K562 (cell line): ENCODE data around the gene MYO15B. TPM values are rescaled to one million over a fixed set of nuclear protein-coding genes. Genes with fewer than 3 reads are reported as not detected.
A peak's percentile ranks its signal among the peaks of the same experiment; 100 is the strongest.

Experiments
- ATAC-seq: fragments of 200-7000 bp; cut with Tn5 transposase; 3 replicates; pipeline ENCODE4 v1.9.1; 2020; ENCODE audit warnings: moderate library complexity
- BruUV-seq: library from RNA; stranded (reverse); fragments of 400-500 nt; replicated peaks from 2 replicates; lab custom pipeline; 2021; lab: Mats Ljungman, UMichigan
- CTCF ChIA-PET: fragments of 300-600 bp; formaldehyde crosslinking; extraction: SDS; loops from one replicate; lab custom pipeline; 2021; ENCODE audit warnings: low intra/inter-chr PET ratio; lab: Yijun Ruan, JAX
- POLR2A ChIA-PET: fragments of 300-600, 350-650 bp; sonication (Branson Sonifier 250); formaldehyde crosslinking; extraction: SDS; loops from one replicate; lab custom pipeline; 2021; ENCODE audit warnings: antibody characterized with exemption, inconsistent platforms; lab: Yijun Ruan, JAX
- DNase-seq, 4 experiments: peaks; one replicate each; pipeline versions ENCODE4 v3.0.0 to v3.0.0-alpha.2; 2011 to 2018; ENCODE audit warnings: low spot score in 3 of 4, mixed read lengths in 3 of 4; ENCODE audit errors: extremely low read depth in 1 of 4
- FAIRE-seq: peaks from 2 replicates; lab custom pipeline; 2011; peaks lifted over from hg19 to GRCh38; lab: Jason Lieb, UNC
- H2AFZ ChIP-seq: 2 replicates; pipeline ENCODE4 v1.6.0; 2011; ENCODE audit warnings: low read depth, low read length, control low read depth, inconsistent platforms
- H3K27ac ChIP-seq: fragments of 200-600 bp; 3 replicates; pipeline ENCODE4 v1.8.0; 2011; ENCODE audit warnings: low read depth, mild to moderate bottlenecking, control low read depth, inconsistent platforms, low read length, moderate library complexity, mixed read lengths; ENCODE audit errors: extremely low read depth
- H3K27me3 ChIP-seq, 2 experiments: fragments of 300-600 bp in 1 of 2; 2 replicates in 1 of 2; 3 replicates in 1 of 2; pipeline versions ENCODE4 v1.6.0 to v1.8.0; 2011; ENCODE audit warnings: inconsistent platforms in 2 of 2, low read length in 2 of 2, mild to moderate bottlenecking in 1 of 2, mixed read lengths in 1 of 2, moderate library complexity in 1 of 2; ENCODE audit not compliant: control insufficient read depth in 2 of 2, insufficient read depth in 2 of 2
- H3K36me3 ChIP-seq: fragments of 300-600 bp; 3 replicates; pipeline ENCODE4 v1.8.0; 2011; ENCODE audit warnings: mild to moderate bottlenecking, low read length, inconsistent platforms; ENCODE audit not compliant: control insufficient read depth, insufficient read depth
- H3K4me1 ChIP-seq, 2 experiments: fragments of 200-600 bp in 1 of 2; replicated peaks in 1 of 2; 2 replicates in 1 of 2; 3 replicates in 1 of 2; pipeline versions ENCODE4 v1.5.1 to v1.8.0; 2011; ENCODE audit warnings: inconsistent platforms in 2 of 2, low read length in 2 of 2, mild to moderate bottlenecking in 1 of 2, mixed read lengths in 1 of 2, moderate library complexity in 1 of 2; ENCODE audit not compliant: control insufficient read depth in 2 of 2, insufficient read depth in 2 of 2
- H3K4me2 ChIP-seq: 2 replicates; pipeline ENCODE4 v1.6.1; 2011; ENCODE audit warnings: low read length, control low read depth, inconsistent platforms, mixed read lengths; ENCODE audit not compliant: insufficient read depth
- H3K4me3 ChIP-seq: fragments of 200-600 bp; sonication (generic), shearing (Covaris generic); 2 replicates; pipeline ENCODE4 v1.5.1; 2016; ENCODE audit warnings: control low read depth, inconsistent platforms
- H3K79me2 ChIP-seq: fragments of 200-600 bp; 3 replicates; pipeline ENCODE4 v1.8.0; 2011; ENCODE audit warnings: low read length, inconsistent platforms; ENCODE audit not compliant: control insufficient read depth, insufficient read depth
- H3K9ac ChIP-seq, 2 experiments: 2 replicates each; pipeline versions ENCODE4 v1.6.0 to v1.6.1; 2011; ENCODE audit warnings: low read depth in 2 of 2, low read length in 2 of 2, control low read depth in 1 of 2, inconsistent platforms in 1 of 2, mild to moderate bottlenecking in 1 of 2, mixed read lengths in 1 of 2; ENCODE audit not compliant: insufficient read depth in 1 of 2
- H3K9me1 ChIP-seq: one replicate; pipeline ENCODE4 v1.6.0; 2011; ENCODE audit warnings: inconsistent platforms, mild to moderate bottlenecking, low read length, moderate library complexity; ENCODE audit not compliant: control insufficient read depth, insufficient read depth
- H3K9me3 ChIP-seq: replicated peaks from 2 replicates; pipeline ENCODE4 v1.5.1; 2011; ENCODE audit warnings: low read depth, low read length, inconsistent platforms; ENCODE audit not compliant: control insufficient read depth, insufficient read depth
- H4K20me1 ChIP-seq: replicated peaks from 2 replicates; pipeline ENCODE4 v1.6.1; 2011; ENCODE audit warnings: low read length, inconsistent platforms, mixed read lengths; ENCODE audit not compliant: control insufficient read depth, insufficient read depth
- ARHGAP35 ChIP-seq: fragments of 450-650 bp; IDR thresholded peaks from 2 replicates; pipeline ENCODE4 v1.6.1; 2018; ENCODE audit not compliant: partially characterized antibody
- BMI1 ChIP-seq: fragments of 150-350 bp; IDR thresholded peaks from 2 replicates; pipeline ENCODE4 v1.6.1; 2014; ENCODE audit warnings: low read length
- FOSL1 ChIP-seq: fragments of 200-800 bp; sonication (Bioruptor generic); conservative IDR thresholded peaks from 2 replicates; pipeline ENCODE4 v1.6.1; 2016; ENCODE audit warnings: missing genetic modification characterization, missing compliant biosample characterization
- GABPA ChIP-seq: fragments of 200-800 bp; sonication (Bioruptor generic); conservative IDR thresholded peaks from 2 replicates; pipeline ENCODE4 v1.6.1; 2016; ENCODE audit warnings: low read depth, missing genetic modification characterization, missing compliant biosample characterization
- HIVEP1 ChIP-seq: fragments of 250-450 bp; sonication (Bioruptor Pico); IDR thresholded peaks from 2 replicates; pipeline ENCODE4 v1.4.0; 2020; ENCODE audit warnings: mild to moderate bottlenecking
- MYBL2 ChIP-seq, 2 experiments: fragments of 450-650 bp in 1 of 2; sonication (generic) in 1 of 2; formaldehyde crosslinking in 1 of 2; IDR thresholded peaks; 2 replicates each; pipeline versions ENCODE4 v1.6.1 to v1.8.1; 2017 to 2022; ENCODE audit warnings: borderline replicate concordance in 1 of 2, inconsistent platforms in 1 of 2, low read depth in 1 of 2, mild to moderate bottlenecking in 1 of 2, missing genetic modification reagents in 1 of 2, moderate library complexity in 1 of 2
- NR4A1 ChIP-seq, 2 experiments: fragments of 250-450 bp in 1 of 2; fragments of 450-650 bp in 1 of 2; sonication (Bioruptor Pico) in 1 of 2; IDR thresholded peaks; 2 replicates each; pipeline versions ENCODE4 v1.4.0 to v1.6.1; 2016 to 2020; ENCODE audit warnings: mild to moderate bottlenecking in 2 of 2, missing compliant biosample characterization in 1 of 2, missing genetic modification characterization in 1 of 2, moderate library complexity in 1 of 2
- SREBF2 ChIP-seq: sonication (generic); formaldehyde crosslinking; IDR thresholded peaks from 2 replicates; pipeline ENCODE4 v1.4.0; 2020; ENCODE audit warnings: mild to moderate bottlenecking, missing genetic modification reagents
- TCF3 ChIP-seq: sonication (generic); formaldehyde crosslinking; IDR thresholded peaks from 2 replicates; pipeline ENCODE4 v1.4.0; 2020; ENCODE audit warnings: mild to moderate bottlenecking, missing genetic modification reagents
- THRAP3 ChIP-seq: fragments of 450-650 bp; IDR thresholded peaks from 2 replicates; pipeline ENCODE4 v1.6.1; 2016; ENCODE audit warnings: mild to moderate bottlenecking, inconsistent platforms, borderline replicate concordance
- ZNF143 ChIP-seq: sonication (generic); formaldehyde crosslinking; IDR thresholded peaks from 2 replicates; pipeline ENCODE4 v1.9.0; 2022; ENCODE audit warnings: mild to moderate bottlenecking, missing genetic modification reagents
- WGBS: fragments of 100-300 bp; shearing (Covaris generic); methylation state at CpG from one replicate; pipeline ENCODE4 v1.1.6; 2016; ENCODE audit warnings: low coverage, mixed read lengths; ENCODE audit not compliant: insufficient coverage; ENCODE audit errors: missing lambda C conversion rate; 5-methylcytosine and 5-hydroxymethylcytosine counted together
- in situ Hi-C: fragments of 300-500 bp; cut with MboI; formaldehyde crosslinking; loops from 4 replicates; pipeline ENCODE4 v1.15.0; 2018; ENCODE audit warnings: inconsistent platforms, mixed read lengths
- intact Hi-C: fragments of 100-400 bp; cut with micrococcal nuclease; formaldehyde crosslinking; loops from 2 replicates; pipeline ENCODE4 v1.14.2; 2022
- polyA plus RNA-seq, 8 experiments: library from polyadenylated mRNA; depleted of rRNA in 4 of 8; stranded (reverse) in 5 of 8; unstranded in 3 of 8; fragments of >200 nt; fragmentation: Nextera tagmentation in 2 of 8; fragmentation: Illumina TruSeq in 1 of 8; extraction: Ambion mirVana in 2 of 8; extraction: Trizol in 1 of 8; gene quantifications; 2 replicates each; pipeline versions ENCODE4 v1.2.1 to v1.2.3, GENCODE V29; 2011 to 2014; ENCODE audit warnings: inconsistent platforms in 1 of 8, missing spikeins in 1 of 8
- total RNA-seq, 7 experiments: library from RNA; depleted of rRNA in 6 of 7; stranded (reverse); fragments of >200 nt in 6 of 7; fragmentation: Illumina TruSeq in 2 of 7; extraction: Trizol in 2 of 7; gene quantifications; 2 replicates each; pipeline versions ENCODE4 v1.2.1 to v1.2.3, GENCODE V29; 2011 to 2021; ENCODE audit warnings: low replicate concordance in 1 of 7
- TF ChIP-seq, protein P1 (sequence below): fragments of 450-650 bp; conservative IDR thresholded peaks from 2 replicates; pipeline ENCODE4 v1.6.1; 2016; ENCODE audit warnings: missing genetic modification characterization, low read depth, mild to moderate bottlenecking, control low read depth, missing compliant biosample characterization
- TF ChIP-seq, protein P2 (sequence below): fragments of 200-800 bp; sonication (Bioruptor generic); IDR thresholded peaks from 2 replicates; pipeline ENCODE4 v1.6.1; 2016; ENCODE audit warnings: missing genetic modification characterization, missing compliant biosample characterization
- TF ChIP-seq, protein P3 (sequence below): fragments of 250-450 bp; sonication (Bioruptor Pico); IDR thresholded peaks from 2 replicates; pipeline ENCODE4 v1.5.0; 2020; ENCODE audit warnings: mild to moderate bottlenecking

MYO15B gene
- total and polyA plus RNA-seq, 9 of the 15 experiments (the other 6 are each of a cell fraction or from before 2014, with no cell fraction given): 0.05 to 3.1 (median 0.83) TPM; not detected in 2

DNA sequence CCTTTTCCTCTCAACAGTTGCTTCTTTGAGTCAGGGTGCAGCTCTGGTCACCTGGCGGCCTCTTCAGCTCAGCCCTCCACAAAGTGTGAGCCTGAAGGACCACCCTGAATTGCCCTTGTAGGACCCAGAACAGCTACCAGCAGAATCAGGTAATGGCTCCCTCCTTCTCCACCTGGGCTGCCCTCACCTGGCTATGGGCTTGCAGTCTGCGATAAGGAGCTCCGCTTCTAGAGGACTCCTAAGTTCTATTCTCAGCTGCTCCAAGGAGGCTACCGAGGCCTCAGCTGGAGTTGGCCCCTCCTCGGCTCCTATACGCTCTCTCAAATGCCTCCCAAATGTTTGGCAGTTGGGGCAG is 59.0 kb downstream of the MYO15B start:
- ChIA-PET POLR2A (interaction anchor here (0.7 to 2.1 kb wide), 3 partner anchors 8 to 133 kb away, joined by 3 to 15 read pairs (median 5); no protein-coding TSS in a partner anchor), CTCF (no interaction called here)
- DNase-seq: no peak
- 0 out of 2 replicates have a peak, but pooled peaks cover 6% of the 10 kb centered on the region for H4K20me1 ChIP-seq
- intact Hi-C loops (no loop called here), in situ Hi-C loops (no loop called here)
- H3K4me1 ChIP-seq: peaks cover 15 to 21% of the 10 kb centered on the region in 2 experiments; a peak in 4 of 5 replicates
- H3K27ac ChIP-seq: no peak overlapping the region
- no peak overlapping the region for H3K4me3 ChIP-seq
- H3K36me3 ChIP-seq: peaks cover 28% of the 10 kb centered on the region
- no peak for FAIRE-seq
- no TSS peak for BruUV-seq
- 90% methylated on average over 6 of the region's 6 CpGs for WGBS
- peaks cover 3% of the 10 kb centered on the region for H3K9me1 ChIP-seq
- H3K27me3 ChIP-seq: no peaks in the 10 kb centered on the region
- H2AFZ ChIP-seq: no peak overlapping the region
- H3K4me2 ChIP-seq: no peak overlapping the region
- H3K9me3 ChIP-seq: no peaks in the 10 kb centered on the region
- no peaks in the 10 kb centered on the region for H3K79me2 ChIP-seq
- 0 out of 4 replicates have a peak overlapping the region, but pooled peaks of 1 of the 2 experiments have one; percentile 8 for H3K9ac ChIP-seq
- ATAC-seq: no peak
- TF ChIP-seq, protein P1, sequence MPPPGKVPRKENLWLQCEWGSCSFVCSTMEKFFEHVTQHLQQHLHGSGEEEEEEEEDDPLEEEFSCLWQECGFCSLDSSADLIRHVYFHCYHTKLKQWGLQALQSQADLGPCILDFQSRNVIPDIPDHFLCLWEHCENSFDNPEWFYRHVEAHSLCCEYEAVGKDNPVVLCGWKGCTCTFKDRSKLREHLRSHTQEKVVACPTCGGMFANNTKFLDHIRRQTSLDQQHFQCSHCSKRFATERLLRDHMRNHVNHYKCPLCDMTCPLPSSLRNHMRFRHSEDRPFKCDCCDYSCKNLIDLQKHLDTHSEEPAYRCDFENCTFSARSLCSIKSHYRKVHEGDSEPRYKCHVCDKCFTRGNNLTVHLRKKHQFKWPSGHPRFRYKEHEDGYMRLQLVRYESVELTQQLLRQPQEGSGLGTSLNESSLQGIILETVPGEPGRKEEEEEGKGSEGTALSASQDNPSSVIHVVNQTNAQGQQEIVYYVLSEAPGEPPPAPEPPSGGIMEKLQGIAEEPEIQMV (tag): no peak
- TF ChIP-seq BMI1 (no peak), ARHGAP35 (no peak), HIVEP1 (no peak), THRAP3 (no peak), SREBF2 (CRISPR knock-in tag) (no peak), MYBL2 (IDR thresholded peaks at IDR 0.05; ENCODE audit: low read depth) (no peak), MYBL2 (CRISPR knock-in tag; IDR thresholded peaks at IDR 0.05; ENCODE audit: borderline replicate concordance) (no peak), TCF3 (CRISPR knock-in tag) (no peak), ZNF143 (CRISPR knock-in tag) (no peak), GABPA (tag) (no peak), FOSL1 (no peak), NR4A1 (CRISPR knock-in tag; IDR thresholded peaks at IDR 0.05) (no peak), NR4A1 (tag; IDR thresholded peaks at IDR 0.05) (no peak)
- TF ChIP-seq, protein P2, sequence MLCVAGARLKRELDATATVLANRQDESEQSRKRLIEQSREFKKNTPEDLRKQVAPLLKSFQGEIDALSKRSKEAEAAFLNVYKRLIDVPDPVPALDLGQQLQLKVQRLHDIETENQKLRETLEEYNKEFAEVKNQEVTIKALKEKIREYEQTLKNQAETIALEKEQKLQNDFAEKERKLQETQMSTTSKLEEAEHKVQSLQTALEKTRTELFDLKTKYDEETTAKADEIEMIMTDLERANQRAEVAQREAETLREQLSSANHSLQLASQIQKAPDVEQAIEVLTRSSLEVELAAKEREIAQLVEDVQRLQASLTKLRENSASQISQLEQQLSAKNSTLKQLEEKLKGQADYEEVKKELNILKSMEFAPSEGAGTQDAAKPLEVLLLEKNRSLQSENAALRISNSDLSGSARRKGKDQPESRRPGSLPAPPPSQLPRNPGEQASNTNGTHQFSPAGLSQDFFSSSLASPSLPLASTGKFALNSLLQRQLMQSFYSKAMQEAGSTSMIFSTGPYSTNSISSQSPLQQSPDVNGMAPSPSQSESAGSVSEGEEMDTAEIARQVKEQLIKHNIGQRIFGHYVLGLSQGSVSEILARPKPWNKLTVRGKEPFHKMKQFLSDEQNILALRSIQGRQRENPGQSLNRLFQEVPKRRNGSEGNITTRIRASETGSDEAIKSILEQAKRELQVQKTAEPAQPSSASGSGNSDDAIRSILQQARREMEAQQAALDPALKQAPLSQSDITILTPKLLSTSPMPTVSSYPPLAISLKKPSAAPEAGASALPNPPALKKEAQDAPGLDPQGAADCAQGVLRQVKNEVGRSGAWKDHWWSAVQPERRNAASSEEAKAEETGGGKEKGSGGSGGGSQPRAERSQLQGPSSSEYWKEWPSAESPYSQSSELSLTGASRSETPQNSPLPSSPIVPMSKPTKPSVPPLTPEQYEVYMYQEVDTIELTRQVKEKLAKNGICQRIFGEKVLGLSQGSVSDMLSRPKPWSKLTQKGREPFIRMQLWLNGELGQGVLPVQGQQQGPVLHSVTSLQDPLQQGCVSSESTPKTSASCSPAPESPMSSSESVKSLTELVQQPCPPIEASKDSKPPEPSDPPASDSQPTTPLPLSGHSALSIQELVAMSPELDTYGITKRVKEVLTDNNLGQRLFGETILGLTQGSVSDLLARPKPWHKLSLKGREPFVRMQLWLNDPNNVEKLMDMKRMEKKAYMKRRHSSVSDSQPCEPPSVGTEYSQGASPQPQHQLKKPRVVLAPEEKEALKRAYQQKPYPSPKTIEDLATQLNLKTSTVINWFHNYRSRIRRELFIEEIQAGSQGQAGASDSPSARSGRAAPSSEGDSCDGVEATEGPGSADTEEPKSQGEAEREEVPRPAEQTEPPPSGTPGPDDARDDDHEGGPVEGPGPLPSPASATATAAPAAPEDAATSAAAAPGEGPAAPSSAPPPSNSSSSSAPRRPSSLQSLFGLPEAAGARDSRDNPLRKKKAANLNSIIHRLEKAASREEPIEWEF (CRISPR knock-in tag): no peak
- TF ChIP-seq, protein P3, sequence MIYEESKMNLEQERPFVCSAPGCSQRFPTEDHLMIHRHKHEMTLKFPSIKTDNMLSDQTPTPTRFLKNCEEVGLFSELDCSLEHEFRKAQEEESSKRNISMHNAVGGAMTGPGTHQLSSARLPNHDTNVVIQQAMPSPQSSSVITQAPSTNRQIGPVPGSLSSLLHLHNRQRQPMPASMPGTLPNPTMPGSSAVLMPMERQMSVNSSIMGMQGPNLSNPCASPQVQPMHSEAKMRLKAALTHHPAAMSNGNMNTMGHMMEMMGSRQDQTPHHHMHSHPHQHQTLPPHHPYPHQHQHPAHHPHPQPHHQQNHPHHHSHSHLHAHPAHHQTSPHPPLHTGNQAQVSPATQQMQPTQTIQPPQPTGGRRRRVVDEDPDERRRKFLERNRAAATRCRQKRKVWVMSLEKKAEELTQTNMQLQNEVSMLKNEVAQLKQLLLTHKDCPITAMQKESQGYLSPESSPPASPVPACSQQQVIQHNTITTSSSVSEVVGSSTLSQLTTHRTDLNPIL (CRISPR knock-in tag): no peak
